Measurements from ENCODE around the gene CCNB3. TPM values are rescaled to one million over a fixed set of nuclear protein-coding genes. Genes with fewer than 3 reads are reported as not detected.

CCNB3 gene
- total and polyA plus RNA-seq, 3 donors from 2014 or later: 10.7 to 33.9 (median 15.4) TPM

DNA sequence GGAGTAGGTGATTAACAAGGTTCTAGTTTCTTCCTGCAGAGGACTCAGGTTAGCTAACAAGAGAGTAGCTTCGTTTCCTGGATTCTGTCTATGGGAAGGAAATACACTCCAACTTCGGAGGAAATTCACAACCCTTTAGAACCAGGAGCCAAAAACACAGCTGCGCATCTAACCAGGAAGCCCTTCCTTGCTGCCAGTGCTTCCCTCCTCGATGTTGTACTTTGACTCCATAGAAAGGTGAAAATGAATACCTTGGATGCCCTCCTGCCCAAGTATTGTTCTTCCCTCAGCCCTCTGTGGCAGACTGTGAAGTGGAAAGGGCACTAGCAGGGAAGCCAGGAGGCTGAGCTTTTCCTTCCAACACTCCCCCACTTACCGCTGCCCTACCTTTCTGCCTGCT is 38.8 kb upstream of the CCNB3 start:
- TF ChIP-seq CTCF (IDR thresholded peaks at IDR 0.05) (no peak), POLR2A (IDR thresholded peaks at IDR 0.05) (no peak)
- intact Hi-C loops (cut with DNase I; ENCODE audit: low total_unique reads): no loop called here
- Histone ChIP-seq H3K27me3 (no peaks in the 10 kb centered on the region), H3K4me1 (no peaks in the 10 kb centered on the region), H3K9me3 (no peaks in the 10 kb centered on the region), H3K4me3 (no peak overlapping the region), H3K27ac (no peak overlapping the region), H3K36me3 (ENCODE audit: low read depth, missing control alignments) (no peaks in the 10 kb centered on the region)
- 68 to 78% methylated on average over 4 to 5 of the region's 5 CpGs for WGBS, 2 donors
- DNase-seq: no peak

DNA sequence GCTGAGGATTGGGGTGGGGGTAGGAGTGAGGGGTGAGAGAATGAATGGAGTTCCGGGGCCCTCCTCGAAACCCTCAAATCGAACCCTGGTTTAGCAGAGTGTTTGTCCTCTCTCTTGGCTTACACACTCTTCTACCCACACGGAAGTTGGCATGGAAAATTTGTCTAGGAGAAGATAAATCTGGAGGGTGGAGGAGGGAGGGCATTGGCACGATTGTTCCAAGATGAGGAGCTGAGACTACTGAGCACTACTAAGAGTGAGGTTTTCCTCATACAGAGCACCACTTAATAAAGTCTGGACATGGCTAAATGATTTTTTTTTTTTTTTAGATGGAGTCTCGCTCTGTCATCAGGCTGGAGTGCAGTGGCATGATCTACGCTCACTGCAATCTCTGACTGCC is 37.2 kb upstream of the CCNB3 start:
- DNase-seq: no peak
- Histone ChIP-seq H3K27me3 (no peaks in the 10 kb centered on the region), H3K27ac (no peak overlapping the region), H3K36me3 (ENCODE audit: low read depth, missing control alignments) (no peaks in the 10 kb centered on the region), H3K9me3 (no peaks in the 10 kb centered on the region), H3K4me3 (no peak overlapping the region), H3K4me1 (no peaks in the 10 kb centered on the region)
- TF ChIP-seq CTCF (IDR thresholded peaks at IDR 0.05) (no peak), POLR2A (IDR thresholded peaks at IDR 0.05) (no peak)
- 83 to 91% methylated on average over 6 to 7 of the region's 7 CpGs for WGBS, 2 donors
- intact Hi-C loops (cut with DNase I; ENCODE audit: low total_unique reads): no loop called here

GRCh38 chrX:50168241-50168687 is 36.3 kb upstream of the CCNB3 start:
- H3K27me3 ChIP-seq: no peaks in the 10 kb centered on the region
- 81 to 89% methylated on average over 5 of the region's 5 CpGs for WGBS, 2 donors
- no peak for TF ChIP-seq POLR2A (IDR thresholded peaks at IDR 0.05)
- no peak for TF ChIP-seq CTCF (IDR thresholded peaks at IDR 0.05)
- no peaks in the 10 kb centered on the region for H3K4me1 ChIP-seq
- H3K27ac ChIP-seq: no peak overlapping the region
- DNase-seq: no peak
- H3K36me3 ChIP-seq (ENCODE audit: low read depth, missing control alignments): no peaks in the 10 kb centered on the region
- intact Hi-C loops (cut with DNase I; ENCODE audit: low total_unique reads): no loop called here
- H3K4me3 ChIP-seq: no peak overlapping the region
- no peaks in the 10 kb centered on the region for H3K9me3 ChIP-seq

DNA sequence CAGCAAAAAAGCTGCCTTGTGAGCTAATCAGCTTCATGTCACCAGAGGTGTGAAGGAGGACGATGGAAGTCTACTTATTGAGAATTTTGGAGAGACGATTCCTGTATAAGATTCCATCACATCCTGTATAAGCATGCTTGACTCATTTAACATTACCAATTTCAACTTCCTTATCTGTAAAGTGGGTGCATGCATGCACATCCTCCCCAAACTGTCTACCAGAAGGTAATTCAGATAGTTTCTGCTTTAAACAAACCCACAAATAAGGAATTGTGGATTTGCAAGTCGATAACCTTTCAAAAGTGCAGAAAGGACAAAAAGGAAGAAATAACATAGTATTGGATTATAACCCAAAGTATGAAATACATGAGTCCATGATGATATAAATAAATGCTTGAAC is 34.8 kb upstream of the CCNB3 start:
- intact Hi-C loops (cut with DNase I; ENCODE audit: low total_unique reads): no loop called here
- no peak overlapping the region for H3K27ac ChIP-seq
- 80 to 93% methylated on average over 3 of the region's 3 CpGs for WGBS, 2 donors

More for the DNA sequence above, 34.8 kb upstream of the CCNB3 start:
- DNase-seq: no peak
- H3K36me3 ChIP-seq (ENCODE audit: low read depth, missing control alignments): no peaks in the 10 kb centered on the region
- H3K4me1 ChIP-seq: no peaks in the 10 kb centered on the region
- no peak overlapping the region for H3K4me3 ChIP-seq
- H3K27me3 ChIP-seq: no peaks in the 10 kb centered on the region
- TF ChIP-seq POLR2A (IDR thresholded peaks at IDR 0.05): no peak
- TF ChIP-seq CTCF (IDR thresholded peaks at IDR 0.05): no peak
- H3K9me3 ChIP-seq: no peaks in the 10 kb centered on the region
